Measurements from ENCODE around the gene DIAPH2. TPM values are rescaled to one million over a fixed set of nuclear protein-coding genes. Genes with fewer than 3 reads are reported as not detected.

The DIAPH2 gene
- total RNA-seq, 1 donor from 2014 or later = 37.6 TPM

DNA sequence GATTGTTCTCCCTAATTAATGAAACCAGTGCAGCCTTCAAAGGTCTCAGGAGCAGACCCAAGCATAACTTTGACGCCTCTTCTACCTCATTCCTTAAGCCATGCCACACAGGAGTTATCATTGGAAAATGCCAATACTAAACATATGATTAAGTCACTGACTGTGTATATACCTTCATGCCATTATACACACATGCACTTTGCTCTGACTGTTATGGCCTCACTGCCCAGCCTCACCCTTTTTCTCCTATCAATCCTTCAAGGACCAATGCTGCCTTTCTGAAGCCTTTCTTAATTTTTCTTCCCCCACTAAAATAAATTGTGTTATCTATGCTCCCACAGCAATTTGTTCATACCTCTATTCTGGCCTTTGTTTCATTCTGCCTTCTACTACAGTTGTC, 924.7 kb downstream of the DIAPH2 start:
- DNase-seq = no peak

DNA sequence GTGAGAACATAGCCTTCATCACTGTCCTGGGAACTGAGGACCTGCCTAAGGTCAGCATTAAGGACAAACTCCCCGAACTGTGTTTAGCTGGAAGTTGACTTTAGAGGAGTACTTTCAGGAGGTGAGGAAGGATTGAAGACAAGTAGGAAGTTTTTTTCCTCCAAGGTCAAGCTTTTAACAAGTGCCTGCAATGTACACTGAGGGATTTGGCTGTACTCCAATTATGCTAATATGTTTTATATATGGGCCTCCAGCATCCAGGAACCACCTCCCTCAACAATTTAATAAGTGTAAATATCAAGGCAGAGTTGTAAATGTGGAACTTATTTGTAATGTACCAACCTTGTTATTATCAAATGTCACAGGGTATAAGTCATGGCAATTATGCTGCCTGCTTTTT, 925.3 kb downstream of the DIAPH2 start:
- DNase-seq = no peak

GRCh38 chrX:97616883-97617530, 932.4 kb downstream of the DIAPH2 start:
- peak; percentile 78 for DNase-seq

GRCh38 chrX:97619499-97619898, 934.9 kb downstream of the DIAPH2 start:
- DNase-seq = no peak

GRCh38 chrX:97622111-97622510, 937.5 kb downstream of the DIAPH2 start:
- DNase-seq = no peak

GRCh38 chrX:97628326-97628725, 943.7 kb downstream of the DIAPH2 start:
- no peak for DNase-seq

DNA sequence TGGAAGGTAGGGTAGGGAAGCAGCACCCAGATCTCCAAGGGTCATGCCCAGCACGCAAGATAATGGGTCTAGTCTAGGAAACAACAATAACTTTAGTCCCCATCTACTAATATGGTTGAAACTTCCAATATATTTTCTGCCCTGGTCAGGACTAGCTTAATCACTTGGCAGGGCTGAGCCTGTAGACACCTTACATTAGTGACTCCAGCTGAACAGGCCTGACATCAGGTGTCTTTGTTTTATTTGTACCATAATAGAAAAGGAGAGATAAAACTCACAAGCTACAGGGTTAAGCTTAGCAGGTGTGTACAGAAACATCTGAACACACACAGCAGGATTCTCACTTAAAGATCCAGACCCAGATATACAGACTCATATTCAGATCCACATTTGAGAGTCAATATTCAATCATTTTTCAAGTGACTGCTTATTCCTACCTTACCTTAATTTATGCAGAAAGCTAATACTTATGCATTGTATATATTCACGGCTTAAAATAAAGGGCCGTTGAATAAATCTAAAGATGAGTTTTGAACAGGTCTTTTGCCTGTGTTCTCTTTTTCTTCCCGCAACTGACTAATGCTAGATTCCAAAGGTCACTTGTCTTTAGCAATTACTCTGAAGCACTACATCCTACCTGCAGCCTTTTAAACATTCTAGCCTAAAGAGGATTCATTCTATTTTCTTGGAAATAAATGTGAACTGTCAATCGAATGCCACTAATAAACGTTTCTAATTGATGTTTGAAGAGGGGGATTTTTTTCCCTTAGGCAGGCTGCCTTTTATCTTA, 944.4 kb downstream of the DIAPH2 start:
- no peak for DNase-seq

GRCh38 chrX:97629597-97629985, 944.9 kb downstream of the DIAPH2 start:
- DNase-seq = no peak

GRCh38 chrX:97633798-97634197, 949.2 kb downstream of the DIAPH2 start:
- DNase-seq = no peak

DNA sequence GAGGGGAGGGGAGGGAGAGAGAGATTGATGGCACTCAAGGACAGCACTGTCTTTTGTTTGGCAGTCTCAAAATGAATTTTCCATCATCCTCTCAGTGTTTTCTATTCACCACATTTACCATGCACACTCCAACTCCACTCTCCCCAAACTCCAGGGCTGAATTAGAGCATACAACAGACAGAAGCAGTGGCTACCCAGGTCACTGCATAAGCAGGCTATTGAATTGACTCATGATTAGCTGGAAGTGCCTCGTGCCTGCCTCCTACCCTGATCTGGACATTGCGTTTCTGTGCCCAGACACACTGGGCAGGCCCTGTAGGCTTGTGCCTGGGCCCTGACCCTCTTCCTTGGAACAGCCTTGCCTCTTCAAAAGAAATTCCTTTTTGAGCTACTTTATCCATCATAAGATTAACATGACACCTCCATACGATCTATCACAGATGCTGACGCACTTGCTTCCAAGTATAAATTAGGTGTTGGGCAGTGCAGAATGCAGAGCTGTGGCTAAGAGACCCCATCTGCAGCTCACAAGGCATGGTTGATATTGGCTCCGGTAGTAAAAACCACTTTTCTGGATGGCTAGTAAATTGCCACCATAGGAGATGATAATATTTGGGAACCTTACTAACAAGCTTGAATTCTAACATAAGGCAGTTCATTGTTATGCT, 952.0 kb downstream of the DIAPH2 start:
- DNase-seq = no peak

- no peak for DNase-seq
These were observed 952.6 kb downstream of the DIAPH2 start for GRCh38 chrX:97637289-97637688.

DNA sequence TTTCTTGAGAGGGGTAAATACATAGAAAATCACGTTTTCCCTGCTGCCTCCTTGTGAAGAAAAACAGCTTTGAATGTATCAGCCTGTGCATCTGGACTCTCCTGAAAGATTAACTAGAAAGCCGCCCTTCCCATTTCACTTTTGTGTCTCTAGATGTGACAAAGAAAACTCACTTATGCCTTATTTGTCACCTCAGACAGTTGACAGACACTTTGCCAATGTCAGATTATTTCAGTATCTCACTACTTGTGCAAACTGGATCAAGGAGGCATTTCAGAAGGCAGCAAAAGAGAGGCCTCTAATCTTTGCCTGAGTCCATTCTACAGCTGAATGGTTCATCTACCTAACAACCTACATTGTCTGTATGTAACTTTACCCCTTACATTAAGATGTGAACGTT, 954.0 kb downstream of the DIAPH2 start:
- DNase-seq = no peak

- no peak for DNase-seq
These were observed 954.9 kb downstream of the DIAPH2 start for GRCh38 chrX:97639526-97639925.

Other genes with a start within 250 kb of the DIAPH2 start
- 1.7 TPM in 2 replicates for gene RPA4, start 199.1 kb downstream of the DIAPH2 start, total RNA-seq